HG03196 (cell line): ENCODE measurements around the gene RPL10.
"Not testable (repeated sequence)": the region's sequence is repeated elsewhere in the genome, so short reads cannot be mapped to it uniquely, and the experiment has no call there.

Source experiments
- ATAC-seq: cut with Tn5 transposase; IDR thresholded peaks from one replicate; pipeline ENCODE4 v1.9.1; 2021; ENCODE audit not compliant: unreplicated experiment

Gene RPL10

GRCh38 chrX:154375156-154375504 is 23.0 kb upstream of the RPL10 start:
- no peak for ATAC-seq

- ATAC-seq: no peak
Observed at GRCh38 chrX:154376774-154377173, 21.4 kb upstream of the RPL10 start.

DNA sequence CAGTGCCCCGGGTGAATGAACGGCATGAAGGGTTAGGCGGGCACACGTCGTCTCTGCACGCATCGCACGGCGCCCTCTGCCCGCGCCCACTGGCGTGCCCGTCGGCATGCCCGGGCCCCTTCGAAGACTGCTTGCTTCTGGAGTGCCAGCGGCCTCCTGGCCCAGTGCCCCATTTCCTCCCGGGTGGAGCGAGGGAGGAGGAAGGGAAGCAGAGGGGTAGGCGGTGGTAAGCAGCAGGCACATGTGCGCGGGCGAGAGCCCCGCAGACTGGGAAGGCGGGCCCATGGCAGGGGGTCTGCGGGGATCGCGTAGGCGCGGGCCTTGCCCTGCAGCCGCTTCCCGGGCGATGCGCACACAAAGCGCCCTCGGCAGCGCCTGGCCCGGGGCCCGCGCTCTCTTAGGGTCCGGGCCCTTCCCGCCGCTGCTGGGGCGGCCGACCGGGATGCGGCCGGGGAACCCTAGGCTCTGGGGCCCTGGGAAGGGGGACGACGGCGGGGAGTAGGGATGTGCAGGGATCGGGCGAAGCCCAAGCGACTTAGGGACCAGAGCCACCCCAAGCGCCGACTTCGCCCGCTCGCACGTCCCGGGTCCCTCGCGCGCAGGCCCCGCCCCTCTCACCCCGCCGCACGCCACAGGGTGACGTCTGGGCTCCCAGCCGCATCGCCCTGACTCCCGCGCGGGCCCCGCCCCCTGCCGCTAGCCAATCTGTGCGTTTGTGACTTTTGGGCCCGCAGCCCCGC is 19.9 kb upstream of the RPL10 start:
- ATAC-seq: peak; percentile 1

- peak; percentile 75 for ATAC-seq
Observed at GRCh38 chrX:154378799-154379568, 19.2 kb upstream of the RPL10 start, which contains the start of gene EMD. TSS of gene EMD (plus strand) at chrX:154379295. CDS start at chrX:154379485, 190 bp downstream.

DNA sequence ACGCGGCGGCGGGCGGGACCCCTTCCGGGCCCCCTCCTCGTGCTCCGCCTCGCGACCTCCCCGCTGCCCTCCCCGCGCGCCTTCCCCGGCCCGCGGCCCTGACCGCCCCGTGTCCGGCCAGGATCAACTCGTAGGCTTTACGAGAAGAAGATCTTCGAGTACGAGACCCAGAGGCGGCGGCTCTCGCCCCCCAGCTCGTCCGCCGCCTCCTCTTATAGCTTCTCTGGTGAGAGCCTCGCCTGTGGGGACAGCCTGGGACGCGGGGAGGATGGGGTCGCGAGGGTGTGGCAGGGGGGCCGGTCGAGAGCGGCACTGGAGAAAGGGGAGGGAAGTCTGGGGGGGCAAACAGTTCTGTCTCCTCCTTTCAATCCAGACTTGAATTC is 18.6 kb upstream of the RPL10 start:
- ATAC-seq: peak; percentile 0

DNA sequence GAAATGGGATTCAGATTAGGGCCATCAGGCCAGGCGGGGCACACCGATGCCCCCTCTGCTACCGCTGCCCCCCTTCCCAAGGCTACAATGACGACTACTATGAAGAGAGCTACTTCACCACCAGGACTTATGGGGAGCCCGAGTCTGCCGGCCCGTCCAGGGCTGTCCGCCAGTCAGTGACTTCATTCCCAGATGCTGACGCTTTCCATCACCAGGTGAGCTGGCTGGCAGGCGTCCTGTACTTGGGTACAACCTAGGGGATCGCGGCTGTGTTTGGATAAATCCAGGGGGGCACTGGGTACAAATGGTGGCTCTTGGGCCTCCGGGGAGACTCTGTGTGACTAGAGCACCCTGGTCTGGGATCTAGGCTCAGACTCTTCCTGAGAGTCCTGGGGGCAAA is 18.0 kb upstream of the RPL10 start:
- ATAC-seq: no peak

GRCh38 chrX:154380787-154381186 is 17.4 kb upstream of the RPL10 start:
- ATAC-seq: no peak

- no peak for ATAC-seq
Observed at GRCh38 chrX:154381271-154381670, 16.9 kb upstream of the RPL10 start.

GRCh38 chrX:154382483-154383069 is 15.6 kb upstream of the RPL10 start:
- ATAC-seq: no peak

DNA sequence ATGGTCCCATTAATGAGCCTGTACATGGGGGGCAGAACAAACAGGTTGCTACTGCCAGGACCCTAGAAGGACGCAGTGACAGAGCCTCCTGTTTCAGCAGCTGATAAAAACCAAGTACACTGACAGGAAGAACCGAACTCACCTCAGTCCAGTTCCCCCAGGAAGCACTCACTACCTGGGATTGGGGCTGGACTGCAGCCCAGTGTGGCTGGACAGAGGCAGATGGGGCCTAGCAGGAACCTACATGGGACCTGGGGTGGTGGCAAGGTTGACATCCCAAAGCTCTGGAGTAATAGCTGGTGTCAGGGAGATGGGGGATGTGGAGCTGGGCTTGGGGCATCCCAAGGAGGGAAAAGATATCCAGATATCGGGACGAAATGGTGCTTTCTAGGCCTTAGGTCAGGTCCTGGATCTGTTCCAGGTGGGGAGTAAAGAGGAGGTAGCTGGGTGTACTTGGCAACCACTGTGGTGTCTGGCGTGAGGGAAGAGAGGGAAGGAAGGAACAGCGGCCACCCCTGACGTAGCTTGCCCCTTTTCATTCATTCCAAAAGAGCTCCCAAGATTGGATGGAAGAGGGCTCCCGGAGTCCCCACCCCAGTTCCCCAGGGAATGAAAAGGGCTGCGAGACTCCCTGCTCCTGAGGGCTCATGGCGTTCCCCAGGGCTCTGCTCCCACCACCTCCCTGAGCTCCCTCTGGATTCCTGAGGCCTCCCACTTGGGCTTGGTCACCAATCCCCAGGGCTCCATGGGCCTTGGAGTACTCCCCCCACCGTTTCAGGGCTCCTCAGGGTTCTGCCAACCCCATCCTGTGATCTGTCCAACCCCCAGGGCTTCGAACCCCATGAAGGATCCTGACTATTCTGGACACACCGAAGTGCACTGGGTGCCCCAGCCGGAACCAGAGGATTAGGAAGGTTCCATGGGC is 14.6 kb upstream of the RPL10 start:
- ATAC-seq: no peak

DNA sequence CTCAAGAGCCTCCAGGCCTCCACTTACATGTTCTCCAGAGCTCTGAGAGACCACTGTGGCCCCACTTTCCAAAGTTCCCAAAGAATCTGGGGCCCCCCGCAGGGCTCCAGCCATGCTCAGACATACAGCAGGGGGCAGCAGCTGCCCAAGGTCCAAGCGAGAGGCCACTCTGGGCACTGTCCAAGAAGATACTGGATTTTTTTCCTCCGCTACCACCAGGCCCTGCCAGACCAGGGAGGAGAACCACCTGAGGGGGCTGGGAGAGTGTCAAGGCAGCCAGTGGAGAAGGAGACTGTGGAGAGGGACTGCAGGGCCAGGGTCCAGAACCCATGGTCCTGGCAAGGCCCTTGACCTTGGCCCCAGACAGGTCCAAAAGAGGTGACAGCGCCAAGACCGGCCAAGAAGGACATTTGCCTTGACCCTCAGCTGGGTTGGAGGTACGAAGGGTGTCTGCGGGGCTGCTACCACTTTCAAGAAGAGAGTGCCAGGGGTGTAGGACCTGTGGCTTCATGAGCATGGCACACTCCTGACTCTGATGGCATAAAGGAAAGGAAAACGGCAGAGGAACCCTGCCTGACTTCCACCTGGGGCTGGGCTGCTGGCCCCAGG is 13.8 kb upstream of the RPL10 start:
- no peak for ATAC-seq

GRCh38 chrX:154388094-154388493 is 10.1 kb upstream of the RPL10 start:
- ATAC-seq: not testable (repeated sequence)

DNA sequence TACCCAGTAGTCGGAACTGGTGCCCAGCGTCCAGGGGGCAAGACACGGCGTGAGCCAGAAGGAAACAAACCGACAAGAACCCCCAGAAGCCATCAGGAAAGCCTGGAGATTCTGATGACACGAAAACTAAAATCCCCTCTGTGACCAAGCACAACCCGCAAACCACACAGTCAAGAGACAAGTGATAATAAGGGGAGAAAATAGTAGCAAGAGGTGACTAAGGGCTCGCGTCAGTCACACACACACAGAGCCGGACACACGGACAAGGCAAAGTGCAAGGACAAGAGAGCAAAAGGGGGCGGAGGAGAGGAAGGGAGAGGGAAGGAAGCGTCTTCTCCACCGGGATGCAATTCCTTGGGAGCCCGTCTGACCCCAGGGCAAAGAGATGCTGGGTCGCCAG is 9.5 kb upstream of the RPL10 start:
- ATAC-seq: not testable (repeated sequence)

DNA sequence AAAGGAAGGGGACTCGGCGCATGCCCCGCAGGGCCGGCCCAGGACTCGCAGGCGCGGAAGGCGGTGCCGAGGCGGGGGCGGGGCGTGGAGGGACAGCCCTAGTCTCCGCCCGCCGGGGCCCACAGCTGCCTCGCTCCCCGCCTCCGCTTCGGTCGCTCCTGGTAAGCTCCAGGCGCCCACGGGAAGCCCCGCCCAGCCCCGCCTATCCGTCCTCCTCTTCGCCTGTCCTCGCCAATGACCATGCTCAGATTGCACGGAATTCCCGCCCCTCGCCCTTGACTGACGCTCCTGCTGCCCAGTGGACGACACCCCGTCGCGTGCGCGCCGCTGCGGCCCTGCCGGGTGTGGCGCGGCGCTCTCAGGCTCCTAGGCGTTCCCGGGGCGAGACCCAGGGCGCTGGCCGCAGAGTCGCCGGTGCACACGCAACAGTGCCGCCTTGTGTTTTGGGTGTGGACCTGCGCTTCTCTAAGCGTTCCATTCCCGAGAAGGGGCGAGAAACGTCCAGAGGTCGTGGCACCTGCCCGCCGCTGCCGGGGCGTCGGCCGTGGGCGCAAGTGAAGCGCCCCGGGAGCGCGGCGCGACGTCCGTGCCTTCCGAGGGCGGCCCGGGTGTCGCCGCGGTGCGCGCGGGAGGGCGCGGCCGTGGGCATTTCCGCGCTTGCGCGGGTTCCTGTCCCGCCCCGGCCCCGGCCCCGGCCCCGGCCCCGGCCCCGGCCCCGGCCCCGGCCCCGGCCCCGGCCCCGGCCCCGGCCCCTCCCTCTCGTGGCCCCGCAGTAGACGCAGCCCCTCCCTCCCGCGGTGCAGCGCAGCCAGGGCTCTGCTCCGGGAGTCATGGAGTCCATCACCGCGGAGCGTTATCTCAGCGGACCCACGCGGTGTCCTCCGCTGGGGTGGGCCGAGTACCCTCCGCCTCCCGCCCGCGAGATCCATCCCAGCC is 8.1 kb upstream of the RPL10 start:
- ATAC-seq: peak; percentile 73

DNA sequence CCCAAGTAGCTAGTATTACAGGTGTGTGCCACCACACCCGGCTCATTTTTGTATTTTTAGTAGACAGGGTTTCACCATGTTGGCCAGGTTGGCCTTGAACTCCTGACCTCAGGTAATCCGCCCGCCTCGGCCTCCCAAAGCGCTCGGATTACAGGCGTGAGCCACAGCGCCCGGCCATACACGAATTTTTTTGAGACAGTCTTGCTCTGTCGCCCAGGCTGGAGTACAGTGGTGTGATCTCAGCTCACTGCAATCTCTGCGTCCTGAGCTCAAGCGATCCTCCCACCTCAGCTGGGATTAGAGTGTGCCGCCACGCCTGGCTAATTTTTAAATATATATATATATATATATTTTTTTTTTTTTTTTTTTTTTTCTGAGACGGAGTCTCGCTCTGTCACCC is 1.8 kb upstream of the RPL10 start:
- not testable (repeated sequence) for ATAC-seq

DNA sequence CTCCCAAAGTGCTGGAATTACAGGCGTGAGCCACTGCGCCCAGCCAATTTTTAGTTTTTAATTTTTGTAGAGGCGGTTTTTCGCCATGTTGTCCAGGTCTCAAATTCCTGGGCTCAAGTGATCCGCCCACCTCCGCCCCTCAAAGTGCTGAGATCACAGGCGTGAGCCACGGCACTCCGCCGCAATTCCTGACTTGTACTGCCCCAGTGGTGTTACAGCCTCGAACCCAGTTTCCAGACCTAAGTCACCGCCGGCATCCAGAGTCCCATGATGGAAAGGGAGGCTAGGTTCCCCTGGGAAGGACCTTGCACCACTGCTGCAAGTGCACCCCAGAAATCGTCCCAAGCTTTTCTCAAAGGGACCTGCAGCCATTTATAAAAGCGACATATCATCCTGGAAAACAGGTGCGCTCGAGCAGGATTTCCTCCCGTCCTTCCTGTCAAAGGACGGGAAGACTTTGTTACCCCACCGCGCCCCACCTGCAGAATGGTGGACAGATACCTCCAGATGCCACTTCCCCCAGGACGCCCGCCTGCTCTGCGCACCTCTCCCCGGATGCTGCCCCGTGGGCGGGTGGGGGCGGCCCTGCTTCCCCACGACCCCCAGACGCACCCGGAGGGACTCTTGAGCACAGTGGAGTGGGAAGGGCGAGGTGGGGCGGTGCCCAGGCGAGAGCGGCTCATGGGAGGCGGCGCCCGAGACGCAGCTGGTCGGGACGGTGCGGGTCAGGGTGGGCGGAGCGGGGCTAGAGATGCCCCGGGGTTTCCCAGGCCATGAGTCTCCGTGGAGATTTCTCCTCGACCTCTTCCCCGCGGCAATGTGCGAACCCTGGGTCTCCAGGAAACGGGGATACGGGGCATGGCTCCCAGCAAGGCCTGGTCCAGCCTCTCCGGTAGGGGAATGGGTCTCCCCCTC is 947 bp upstream of the RPL10 start:
- peak; percentile 43 for ATAC-seq

GRCh38 chrX:154398668-154399526 is 720 bp downstream of the RPL10 start:
- ATAC-seq: peak; percentile 34
